NT2/D1 (cell line): ENCODE results near the gene ADORA1.

Experiments used
- DNase-seq: peaks from one replicate; pipeline ENCODE4 v3.0.0-alpha.2; 2011; ENCODE audit warnings: low read depth, low spot score
- H3K27me3 ChIP-seq: 2 replicates; pipeline ENCODE4 v1.6.0; 2011; ENCODE audit warnings: mild to moderate bottlenecking; ENCODE audit not compliant: insufficient read length, insufficient read depth
- H3K36me3 ChIP-seq: 2 replicates; pipeline ENCODE4 v1.6.1; 2011; ENCODE audit warnings: mild to moderate bottlenecking, low read length, mixed read lengths; ENCODE audit not compliant: insufficient read depth, insufficient read length
- H3K4me1 ChIP-seq: 2 replicates; pipeline ENCODE4 v1.5.1; 2011; ENCODE audit not compliant: insufficient read depth, insufficient read length
- H3K4me3 ChIP-seq: 2 replicates; pipeline ENCODE4 v1.5.1; 2011; ENCODE audit warnings: low read depth; ENCODE audit not compliant: insufficient read length
- H3K9ac ChIP-seq: 2 replicates; pipeline ENCODE4 v1.6.0; 2011; ENCODE audit warnings: low read depth; ENCODE audit not compliant: insufficient read length
- H3K9me3 ChIP-seq: 2 replicates; pipeline ENCODE4 v1.5.1; 2011; ENCODE audit warnings: mild to moderate bottlenecking, low read length; ENCODE audit not compliant: insufficient read depth
- SUZ12 ChIP-seq: IDR thresholded peaks from 2 replicates; pipeline ENCODE4 v1.6.1; 2011; ENCODE audit not compliant: insufficient read length, insufficient read depth; ENCODE audit errors: extremely low read depth
- YY1 ChIP-seq: IDR thresholded peaks from 2 replicates; pipeline ENCODE4 v1.6.1; 2011; ENCODE audit not compliant: insufficient read length, insufficient read depth
- ZNF274 ChIP-seq: IDR thresholded peaks from 2 replicates; pipeline ENCODE4 v1.6.1; 2011; ENCODE audit warnings: mild to moderate bottlenecking, low read depth, low read length

Gene ADORA1

GRCh38 chr1:203165800-203166161, 38.3 kb downstream of the ADORA1 start:
- Histone ChIP-seq H3K9ac (no peak overlapping the region), H3K27me3 (no peaks in the 10 kb centered on the region), H3K9me3 (no peaks in the 10 kb centered on the region), H3K4me1 (peaks cover 9% of the 10 kb centered on the region), H3K36me3 (peaks cover 51% of the 10 kb centered on the region), H3K4me3 (no peak overlapping the region)
- TF ChIP-seq ZNF274 (no peak), YY1 (no peak), SUZ12 (no peak)
- DNase-seq, result no peak

- Histone ChIP-seq H3K4me1 (peaks cover 9% of the 10 kb centered on the region), H3K27me3 (no peaks in the 10 kb centered on the region), H3K9me3 (no peaks in the 10 kb centered on the region), H3K9ac (no peak overlapping the region), H3K4me3 (no peak overlapping the region), H3K36me3 (peaks cover 51% of the 10 kb centered on the region)
- no peak for TF ChIP-seq SUZ12
- TF ChIP-seq YY1, result no peak
- no peak for TF ChIP-seq ZNF274
- DNase-seq, result no peak
Measured at GRCh38 chr1:203166192-203166940, 38.8 kb downstream of the ADORA1 start.

GRCh38 chr1:203167026-203167912, 39.7 kb downstream of the ADORA1 start:
- no peaks in the 10 kb centered on the region for H3K9me3 ChIP-seq
- TF ChIP-seq ZNF274 (no peak), SUZ12 (no peak), YY1 (no peak)
- H3K4me1 ChIP-seq, result peaks cover 9% of the 10 kb centered on the region
- H3K36me3 ChIP-seq, result peaks cover 49% of the 10 kb centered on the region
- no peaks in the 10 kb centered on the region for H3K27me3 ChIP-seq
- no peak overlapping the region for H3K9ac ChIP-seq
- DNase-seq, result no peak
- no peak overlapping the region for H3K4me3 ChIP-seq

- no peaks in the 10 kb centered on the region for H3K27me3 ChIP-seq
- H3K36me3 ChIP-seq, result peaks cover 44% of the 10 kb centered on the region
- H3K9me3 ChIP-seq, result no peaks in the 10 kb centered on the region
- no peak overlapping the region for H3K9ac ChIP-seq
- DNase-seq, result no peak
- H3K4me3 ChIP-seq, result no peak overlapping the region
- TF ChIP-seq ZNF274 (no peak), YY1 (no peak), SUZ12 (no peak)
- H3K4me1 ChIP-seq, result peaks cover 11% of the 10 kb centered on the region
Measured at GRCh38 chr1:203167913-203168200, 40.3 kb downstream of the ADORA1 start.

GRCh38 chr1:203168256-203168786, 40.8 kb downstream of the ADORA1 start:
- Histone ChIP-seq H3K4me3 (no peak overlapping the region), H3K9me3 (no peaks in the 10 kb centered on the region), H3K4me1 (peaks cover 16% of the 10 kb centered on the region), H3K9ac (no peak overlapping the region), H3K27me3 (no peaks in the 10 kb centered on the region), H3K36me3 (peaks cover 42% of the 10 kb centered on the region)
- TF ChIP-seq SUZ12 (no peak), YY1 (no peak)
- no peak for DNase-seq

- Histone ChIP-seq H3K27me3 (no peaks in the 10 kb centered on the region), H3K9ac (no peak overlapping the region), H3K36me3 (peaks cover 36% of the 10 kb centered on the region), H3K4me1 (peaks cover 20% of the 10 kb centered on the region), H3K4me3 (no peak overlapping the region), H3K9me3 (no peaks in the 10 kb centered on the region)
- TF ChIP-seq ZNF274, result no peak
- no peak for TF ChIP-seq YY1
- TF ChIP-seq SUZ12, result no peak
- no peak for DNase-seq
Measured at GRCh38 chr1:203168991-203169390, 41.5 kb downstream of the ADORA1 start.
